ENCODE data around the gene ARNT2. TPM values are rescaled to one million over a fixed set of nuclear protein-coding genes. Genes with fewer than 3 reads are reported as not detected.

The ARNT2 gene
- polyA plus RNA-seq, 1 of the 3 experiments (the other 2 are of a cell fraction) = 17.0 TPM

GRCh38 chr15:80431635-80432344, 27.6 kb downstream of the ARNT2 start:
- Histone ChIP-seq H3F3A (replicated peaks; ENCODE audit: insufficient read depth) (no peaks in the 10 kb centered on the region), H3K4me2 (no peak overlapping the region), H3K9me3 (no peaks in the 10 kb centered on the region), H3K27me3 (ENCODE audit: insufficient read depth) (no peaks in the 10 kb centered on the region), H3K36me3 (replicated peaks in 1 of 2; ENCODE audit: control insufficient read depth in 1 of 2, insufficient read depth in 2 of 2, low read length in 1 of 2) (no peaks in the 10 kb centered on the region), H3K4me3 (ENCODE audit: low read depth in 2 of 2, low read length in 1 of 2) (no peak overlapping the region), H3K4me1 (ENCODE audit: control insufficient read depth in 1 of 2, insufficient read depth in 2 of 2, low read depth in 1 of 2, low read length in 1 of 2) (peaks cover 5 to 7% of the 10 kb centered on the region in 2 experiments; a peak in 2 of 4 replicates), H3K9ac (no peak overlapping the region), H3K79me2 (ENCODE audit: insufficient read depth) (peaks cover 5% of the 10 kb centered on the region), H2AFZ (ENCODE audit: low read depth) (no peak overlapping the region), H3K27ac (ENCODE audit: low read depth in 2 of 2, low read length in 1 of 2) (no peak overlapping the region), H4K20me1 (ENCODE audit: insufficient read depth) (no peaks in the 10 kb centered on the region), H3K9me2 (no peaks in the 10 kb centered on the region)
- ChIA-PET CTCF (interaction anchor here (0.6 to 1.7 kb wide), 4 partner anchors 14 to 560 kb away, joined by 3 to 9 read pairs (median 4); no protein-coding TSS in a partner anchor), POLR2A (no interaction called here)
- TF ChIP-seq EZH2phosphoT487 (IDR thresholded peaks at IDR 0.05; ENCODE audit: borderline replicate concordance, low read depth) = no peak
- no peak for TF ChIP-seq USF1 (IDR thresholded peaks at IDR 0.05; ENCODE audit: borderline replicate concordance, low read depth)
- TF ChIP-seq RXRA (IDR thresholded peaks at IDR 0.05; ENCODE audit: borderline replicate concordance, low read depth) = no peak
- no peak for TF ChIP-seq USF2 (IDR thresholded peaks at IDR 0.05; ENCODE audit: borderline replicate concordance, low read depth, low read length)
- TF ChIP-seq RFX5 (IDR thresholded peaks at IDR 0.05; ENCODE audit: low read length) = no peak
- no peak for TF ChIP-seq TAF1 (IDR thresholded peaks at IDR 0.05; ENCODE audit: borderline replicate concordance, low read depth, low read length)
- TF ChIP-seq MAX (IDR thresholded peaks at IDR 0.05; ENCODE audit: low read depth) = no peak
- TF ChIP-seq SIN3A (IDR thresholded peaks at IDR 0.05; ENCODE audit: borderline replicate concordance, low read depth, low read length) = no peak
- TF ChIP-seq REST (IDR thresholded peaks at IDR 0.05; ENCODE audit: low read depth, low read length) = no peak
- TF ChIP-seq MEF2A (IDR thresholded peaks at IDR 0.05; ENCODE audit: borderline replicate concordance, low read depth) = no peak
- TF ChIP-seq GATA2 (CRISPR knock-in tag; IDR thresholded peaks at IDR 0.05) = no peak
- TF ChIP-seq ELF1 (IDR thresholded peaks at IDR 0.05) = no peak
- DNase-seq = no peak
- 82% methylated on average over 11 of the region's 11 CpGs for WGBS (ENCODE audit: low lambda C conversion rate)
